Measurements from ENCODE around the gene AFDN.

AFDN gene

DNA sequence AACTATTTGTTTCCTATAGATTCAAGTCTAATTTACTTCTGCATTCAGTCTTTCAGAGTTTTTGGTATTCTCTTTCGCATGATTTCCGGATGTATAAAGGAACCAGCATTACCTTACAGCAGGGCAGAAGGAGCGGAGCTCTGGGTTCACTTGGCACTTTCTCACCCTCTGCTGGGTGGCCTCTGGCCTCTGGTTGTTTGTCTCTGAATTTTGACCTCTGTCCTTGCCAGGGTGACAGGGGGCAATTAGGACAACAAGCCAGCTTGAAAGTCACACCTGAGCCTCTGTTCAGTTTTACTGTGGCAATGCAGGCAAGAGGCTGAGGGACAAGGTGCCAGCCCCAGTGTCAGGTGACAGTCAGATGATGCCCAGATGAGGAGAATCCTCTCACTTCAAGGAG lies 101.4 kb downstream of the AFDN start:
- no peaks in the 10 kb centered on the region for H3K4me1 ChIP-seq (ENCODE audit: control insufficient read depth, insufficient read depth, low read length)
- H3K9me3 ChIP-seq (ENCODE audit: control insufficient read depth, insufficient read depth, low read depth, low read length) = no peaks in the 10 kb centered on the region
- no peak overlapping the region for H3K27ac ChIP-seq (ENCODE audit: low read depth, low read length)
- no peak overlapping the region for H3K9ac ChIP-seq (ENCODE audit: low read length)
- H3K4me3 ChIP-seq (ENCODE audit: low read depth, low read length) = no peak overlapping the region
- no peaks in the 10 kb centered on the region for H3K27me3 ChIP-seq (ENCODE audit: control insufficient read depth, insufficient read depth, low read length)
- peaks cover 78% of the 10 kb centered on the region for H3K36me3 ChIP-seq (ENCODE audit: control insufficient read depth, insufficient read depth, low read length)

DNA sequence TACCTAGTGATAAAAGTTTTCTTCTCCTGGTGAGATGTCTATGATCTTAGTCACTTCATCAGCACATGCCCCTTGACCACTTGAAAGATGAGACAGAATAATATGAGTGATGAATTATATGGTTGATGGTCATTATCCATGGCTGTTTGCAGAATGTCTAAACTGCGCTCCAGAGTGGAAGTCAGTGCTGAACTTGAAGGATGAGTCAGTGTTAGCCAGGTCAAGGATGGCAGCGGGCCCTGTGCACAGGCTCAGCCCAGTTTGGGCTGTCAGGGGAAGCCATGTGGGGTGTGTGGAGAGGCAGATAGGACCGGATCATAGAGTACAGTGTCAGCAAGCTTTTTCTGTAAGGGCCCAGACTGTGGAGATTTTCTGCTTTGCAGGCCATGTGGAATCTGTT lies 103.6 kb downstream of the AFDN start:
- Histone ChIP-seq H3K9me3 (ENCODE audit: control insufficient read depth, insufficient read depth, low read depth, low read length) (no peaks in the 10 kb centered on the region), H3K36me3 (ENCODE audit: control insufficient read depth, insufficient read depth, low read length) (peaks cover 78% of the 10 kb centered on the region), H3K27me3 (ENCODE audit: control insufficient read depth, insufficient read depth, low read length) (no peaks in the 10 kb centered on the region), H3K9ac (ENCODE audit: low read length) (no peak overlapping the region), H3K4me1 (ENCODE audit: control insufficient read depth, insufficient read depth, low read length) (peaks cover 13% of the 10 kb centered on the region), H3K27ac (ENCODE audit: low read depth, low read length) (no peak overlapping the region), H3K4me3 (ENCODE audit: low read depth, low read length) (no peak overlapping the region)

DNA sequence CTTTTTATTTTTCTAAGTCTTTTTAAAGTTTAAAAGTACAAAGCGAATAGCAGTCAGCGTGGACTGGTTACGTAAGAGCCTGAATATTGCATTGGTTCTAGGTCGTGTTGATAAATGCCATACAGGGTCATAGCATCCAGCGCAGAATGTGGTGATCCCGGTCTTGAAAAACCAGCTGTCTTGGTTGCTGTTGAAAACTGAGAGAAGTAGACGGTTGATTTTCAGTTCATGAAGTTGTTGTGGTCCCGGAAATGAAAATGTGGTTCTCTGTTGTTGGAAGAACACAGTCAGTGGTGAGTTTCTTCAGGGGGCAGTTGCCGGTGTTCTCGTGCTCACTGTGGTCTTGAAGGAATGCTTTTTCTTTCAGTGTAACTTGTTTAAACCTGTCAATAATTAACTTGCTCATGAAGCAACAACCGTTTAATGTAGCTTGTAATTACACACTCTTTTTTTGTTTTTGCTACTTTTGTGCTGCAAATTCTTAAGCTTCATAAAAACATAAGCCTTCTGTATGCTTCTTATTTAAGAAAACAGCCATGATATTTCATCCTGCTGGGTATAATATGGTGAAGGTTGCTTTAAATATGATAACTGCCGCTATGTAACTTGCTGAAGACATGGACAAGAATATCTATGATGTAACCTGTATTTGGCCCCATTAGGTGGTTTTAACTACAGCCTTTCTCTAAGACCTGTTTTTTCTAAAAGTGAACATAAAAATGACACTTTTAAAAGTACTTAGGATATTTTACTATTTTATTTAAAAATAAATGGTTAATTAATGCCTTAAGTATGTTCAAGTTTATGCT lies 106.0 kb downstream of the AFDN start:
- H3K9ac ChIP-seq (ENCODE audit: low read length) = no peak overlapping the region
- H3K4me1 ChIP-seq (ENCODE audit: control insufficient read depth, insufficient read depth, low read length) = peaks cover 16% of the 10 kb centered on the region
- H3K27me3 ChIP-seq (ENCODE audit: control insufficient read depth, insufficient read depth, low read length) = no peaks in the 10 kb centered on the region
- H3K9me3 ChIP-seq (ENCODE audit: control insufficient read depth, insufficient read depth, low read depth, low read length) = no peaks in the 10 kb centered on the region
- no peak overlapping the region for H3K4me3 ChIP-seq (ENCODE audit: low read depth, low read length)
- H3K36me3 ChIP-seq (ENCODE audit: control insufficient read depth, insufficient read depth, low read length) = peaks cover 68% of the 10 kb centered on the region
- H3K27ac ChIP-seq (ENCODE audit: low read depth, low read length) = no peak overlapping the region

DNA sequence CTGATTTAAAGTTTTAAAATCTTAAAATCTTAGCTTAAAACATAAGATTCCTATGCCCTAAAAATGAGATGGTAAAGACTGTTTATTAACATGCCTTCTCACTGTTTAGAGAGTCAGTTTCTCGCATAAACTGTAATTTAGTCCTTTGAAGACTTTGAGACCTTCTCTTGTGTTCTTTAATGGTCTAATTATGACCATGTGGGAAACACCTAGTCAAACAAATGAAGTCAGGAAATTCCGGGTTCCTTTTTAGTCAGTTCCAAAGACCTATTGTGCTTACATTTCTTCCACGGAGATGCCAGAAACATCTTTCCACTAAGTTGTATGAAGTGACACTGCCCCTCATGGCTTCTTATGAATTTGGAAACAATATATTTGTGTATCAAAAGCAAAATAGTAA lies 106.6 kb downstream of the AFDN start:
- H3K27ac ChIP-seq (ENCODE audit: low read depth, low read length) = no peak overlapping the region
- no peak overlapping the region for H3K4me3 ChIP-seq (ENCODE audit: low read depth, low read length)
- H3K9ac ChIP-seq (ENCODE audit: low read length) = no peak overlapping the region
- H3K9me3 ChIP-seq (ENCODE audit: control insufficient read depth, insufficient read depth, low read depth, low read length) = no peaks in the 10 kb centered on the region
- peaks cover 64% of the 10 kb centered on the region for H3K36me3 ChIP-seq (ENCODE audit: control insufficient read depth, insufficient read depth, low read length)
- H3K4me1 ChIP-seq (ENCODE audit: control insufficient read depth, insufficient read depth, low read length) = peaks cover 21% of the 10 kb centered on the region
- H3K27me3 ChIP-seq (ENCODE audit: control insufficient read depth, insufficient read depth, low read length) = no peaks in the 10 kb centered on the region

DNA sequence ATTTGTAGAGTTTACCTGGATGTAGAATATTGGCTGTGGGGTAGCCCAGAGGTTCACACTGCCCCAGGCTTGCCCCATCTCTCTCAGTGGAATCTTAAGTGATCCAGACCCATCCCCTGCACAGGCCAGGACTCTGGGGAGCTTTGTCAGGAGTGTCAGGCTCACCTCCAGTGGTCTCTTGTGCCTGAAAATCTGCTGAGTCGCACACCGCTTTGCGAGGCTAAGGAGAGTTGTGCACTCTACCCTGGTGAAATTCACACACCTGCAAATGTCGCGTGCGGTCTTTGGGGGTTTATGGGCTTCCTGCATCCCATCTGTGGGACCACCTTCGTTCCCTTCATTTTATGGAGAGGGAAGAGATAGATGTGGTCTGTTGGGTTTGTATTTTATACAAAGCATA lies 107.1 kb downstream of the AFDN start:
- Histone ChIP-seq H3K4me3 (ENCODE audit: low read depth, low read length) (no peak overlapping the region), H3K9ac (ENCODE audit: low read length) (no peak overlapping the region), H3K27me3 (ENCODE audit: control insufficient read depth, insufficient read depth, low read length) (no peaks in the 10 kb centered on the region), H3K36me3 (ENCODE audit: control insufficient read depth, insufficient read depth, low read length) (peaks cover 59% of the 10 kb centered on the region), H3K4me1 (ENCODE audit: control insufficient read depth, insufficient read depth, low read length) (peaks cover 21% of the 10 kb centered on the region), H3K9me3 (ENCODE audit: control insufficient read depth, insufficient read depth, low read depth, low read length) (no peaks in the 10 kb centered on the region), H3K27ac (ENCODE audit: low read depth, low read length) (peak overlapping the region; percentile 67)

DNA sequence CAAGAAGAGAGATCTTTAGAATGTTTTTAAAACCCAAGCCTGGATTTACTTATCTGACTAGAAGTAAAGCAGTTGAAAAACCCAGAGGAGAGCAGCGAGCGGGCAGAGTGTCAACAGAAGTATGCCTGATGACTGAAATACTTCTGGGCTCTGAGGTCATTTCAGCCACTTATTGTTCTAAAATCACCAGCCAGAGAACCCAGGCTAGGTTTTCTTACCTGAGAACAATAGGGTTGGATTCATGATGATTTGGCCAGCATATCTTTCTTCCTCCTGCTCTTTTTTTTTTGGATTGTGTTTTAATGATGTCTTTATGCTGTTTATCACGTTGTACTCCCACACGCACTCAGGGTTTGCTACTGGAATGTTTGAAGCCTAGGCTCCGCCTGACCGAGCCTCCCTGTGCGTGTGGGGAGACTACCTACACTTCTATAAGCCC lies 107.7 kb downstream of the AFDN start:
- peaks cover 21% of the 10 kb centered on the region for H3K4me1 ChIP-seq (ENCODE audit: control insufficient read depth, insufficient read depth, low read length)
- no peak overlapping the region for H3K4me3 ChIP-seq (ENCODE audit: low read depth, low read length)
- no peaks in the 10 kb centered on the region for H3K27me3 ChIP-seq (ENCODE audit: control insufficient read depth, insufficient read depth, low read length)
- peaks cover 60% of the 10 kb centered on the region for H3K36me3 ChIP-seq (ENCODE audit: control insufficient read depth, insufficient read depth, low read length)
- H3K9ac ChIP-seq (ENCODE audit: low read length) = no peak overlapping the region
- H3K9me3 ChIP-seq (ENCODE audit: control insufficient read depth, insufficient read depth, low read depth, low read length) = no peaks in the 10 kb centered on the region
- peak overlapping the region; percentile 67 for H3K27ac ChIP-seq (ENCODE audit: low read depth, low read length)

DNA sequence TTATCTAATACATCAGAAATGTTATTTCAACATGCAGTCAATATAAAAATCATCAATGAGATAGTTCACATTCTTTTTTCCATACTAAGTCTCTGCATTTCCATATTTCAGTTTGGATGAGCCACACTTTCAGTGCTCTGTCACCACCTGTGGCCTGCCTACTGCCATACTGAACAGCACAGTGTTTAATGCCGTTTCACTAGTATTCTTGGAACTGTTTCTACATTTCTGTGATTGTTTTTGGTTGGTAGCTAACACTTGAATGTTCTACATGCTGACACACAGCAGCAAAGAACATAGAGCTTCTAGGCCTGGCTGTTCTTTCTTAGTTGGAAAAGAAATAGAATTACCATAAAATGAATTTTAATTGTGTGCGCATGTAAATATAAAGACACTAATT lies 109.3 kb downstream of the AFDN start:
- H3K9ac ChIP-seq (ENCODE audit: low read length) = no peak overlapping the region
- H3K27ac ChIP-seq (ENCODE audit: low read depth, low read length) = no peak overlapping the region
- H3K4me1 ChIP-seq (ENCODE audit: control insufficient read depth, insufficient read depth, low read length) = peaks cover 21% of the 10 kb centered on the region
- no peaks in the 10 kb centered on the region for H3K27me3 ChIP-seq (ENCODE audit: control insufficient read depth, insufficient read depth, low read length)
- H3K36me3 ChIP-seq (ENCODE audit: control insufficient read depth, insufficient read depth, low read length) = peaks cover 45% of the 10 kb centered on the region
- no peak overlapping the region for H3K4me3 ChIP-seq (ENCODE audit: low read depth, low read length)
- H3K9me3 ChIP-seq (ENCODE audit: control insufficient read depth, insufficient read depth, low read depth, low read length) = no peaks in the 10 kb centered on the region

DNA sequence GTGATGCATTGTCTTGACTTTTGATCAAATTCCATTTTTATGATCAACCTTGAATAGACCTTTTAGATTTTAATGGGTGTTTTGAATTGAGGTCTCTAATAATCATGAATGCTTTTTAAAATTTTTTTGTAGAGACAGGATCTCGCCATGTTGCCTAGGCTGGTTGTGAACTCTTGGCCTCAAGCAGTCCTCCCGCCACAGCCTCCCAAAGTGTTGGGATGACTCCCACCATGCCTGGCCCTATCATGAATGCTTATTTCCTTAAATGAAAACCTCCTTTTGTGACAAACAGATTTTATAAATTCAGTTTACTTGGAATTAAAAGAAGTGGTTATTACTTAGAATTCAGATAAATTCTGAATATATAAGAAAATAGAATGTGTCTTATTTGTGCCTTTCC lies 110.6 kb downstream of the AFDN start:
- no peak overlapping the region for H3K9ac ChIP-seq (ENCODE audit: low read length)
- H3K9me3 ChIP-seq (ENCODE audit: control insufficient read depth, insufficient read depth, low read depth, low read length) = no peaks in the 10 kb centered on the region
- peak overlapping the region; percentile 80; the same call in 1 of the 2 replicates for H3K27ac ChIP-seq (ENCODE audit: low read depth, low read length)
- no peak overlapping the region for H3K4me3 ChIP-seq (ENCODE audit: low read depth, low read length)
- peaks cover 35% of the 10 kb centered on the region for H3K36me3 ChIP-seq (ENCODE audit: control insufficient read depth, insufficient read depth, low read length)
- peaks cover 21% of the 10 kb centered on the region for H3K4me1 ChIP-seq (ENCODE audit: control insufficient read depth, insufficient read depth, low read length)
- no peaks in the 10 kb centered on the region for H3K27me3 ChIP-seq (ENCODE audit: control insufficient read depth, insufficient read depth, low read length)

DNA sequence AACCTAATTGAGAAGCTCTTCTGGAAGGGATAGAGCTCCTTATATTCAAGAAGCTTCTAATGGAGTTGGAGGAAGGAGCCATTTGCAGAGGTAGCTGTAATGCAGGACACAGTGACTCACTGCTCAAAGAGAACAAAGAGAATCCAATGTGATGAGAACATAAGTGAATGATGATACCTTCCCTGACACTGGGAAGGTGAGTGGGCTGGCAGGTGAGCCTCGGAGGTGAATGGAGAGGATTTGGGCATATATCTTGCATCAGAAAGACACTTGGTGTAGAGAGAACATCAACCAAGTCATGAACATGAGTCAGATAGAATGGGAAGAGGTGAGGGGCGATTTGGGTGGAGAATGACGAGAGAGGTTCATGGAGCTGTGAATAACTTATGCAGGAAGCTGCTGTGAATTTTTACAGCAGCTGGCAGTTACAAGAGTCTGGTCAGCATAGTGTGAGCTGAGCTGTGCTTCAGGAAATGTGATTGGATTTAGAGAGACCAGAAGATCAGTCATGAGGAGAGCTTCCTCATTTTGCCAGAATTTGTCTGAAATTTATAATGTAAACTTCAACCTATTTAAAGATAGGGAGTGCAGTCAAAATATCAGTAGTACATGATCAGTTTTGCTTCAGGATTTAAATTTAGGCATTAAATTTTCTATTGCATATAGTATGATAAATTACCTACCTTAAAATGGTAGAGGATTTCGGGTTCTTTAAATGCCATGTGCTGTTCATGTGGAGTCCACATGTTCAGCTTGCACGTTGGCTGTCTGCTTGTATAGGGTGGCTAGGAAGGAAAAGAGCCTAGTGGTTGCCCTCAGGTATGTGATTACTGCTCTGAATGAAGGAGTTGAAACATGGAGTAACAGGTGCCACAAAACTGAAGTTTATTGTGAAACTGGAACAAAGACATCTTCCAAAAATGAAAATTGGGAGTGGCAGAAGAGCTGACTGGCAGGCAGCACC lies 111.5 kb downstream of the AFDN start:
- no peak overlapping the region for H3K4me3 ChIP-seq (ENCODE audit: low read depth, low read length)
- H3K9me3 ChIP-seq (ENCODE audit: control insufficient read depth, insufficient read depth, low read depth, low read length) = no peaks in the 10 kb centered on the region
- H3K27me3 ChIP-seq (ENCODE audit: control insufficient read depth, insufficient read depth, low read length) = no peaks in the 10 kb centered on the region
- peaks cover 21% of the 10 kb centered on the region for H3K4me1 ChIP-seq (ENCODE audit: control insufficient read depth, insufficient read depth, low read length)
- H3K27ac ChIP-seq (ENCODE audit: low read depth, low read length) = peak overlapping the region; percentile 80; the same call in 1 of the 2 replicates
- peaks cover 43% of the 10 kb centered on the region for H3K36me3 ChIP-seq (ENCODE audit: control insufficient read depth, insufficient read depth, low read length)
- H3K9ac ChIP-seq (ENCODE audit: low read length) = peak overlapping the region; percentile 57

DNA sequence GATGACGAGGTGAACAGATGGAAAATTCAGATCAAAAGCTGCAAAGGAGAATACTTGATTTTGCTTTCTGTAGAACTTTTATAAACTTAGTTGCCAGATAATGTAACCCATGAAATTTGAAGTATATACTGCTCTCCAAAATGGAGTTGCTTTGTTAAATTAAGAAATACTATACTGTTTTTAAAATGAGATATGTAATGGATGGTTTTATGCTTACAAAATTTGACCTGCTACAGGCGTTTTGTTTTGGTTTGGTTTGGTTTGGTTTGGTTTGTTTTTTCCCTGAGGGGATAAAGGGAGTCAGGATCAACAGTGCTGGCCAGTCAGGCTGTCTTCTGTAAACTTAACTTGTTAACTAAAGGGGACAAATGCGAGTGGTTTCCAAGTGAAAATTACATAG lies 115.1 kb downstream of the AFDN start:
- H3K4me1 ChIP-seq (ENCODE audit: control insufficient read depth, insufficient read depth, low read length) = peaks cover 8% of the 10 kb centered on the region

DNA sequence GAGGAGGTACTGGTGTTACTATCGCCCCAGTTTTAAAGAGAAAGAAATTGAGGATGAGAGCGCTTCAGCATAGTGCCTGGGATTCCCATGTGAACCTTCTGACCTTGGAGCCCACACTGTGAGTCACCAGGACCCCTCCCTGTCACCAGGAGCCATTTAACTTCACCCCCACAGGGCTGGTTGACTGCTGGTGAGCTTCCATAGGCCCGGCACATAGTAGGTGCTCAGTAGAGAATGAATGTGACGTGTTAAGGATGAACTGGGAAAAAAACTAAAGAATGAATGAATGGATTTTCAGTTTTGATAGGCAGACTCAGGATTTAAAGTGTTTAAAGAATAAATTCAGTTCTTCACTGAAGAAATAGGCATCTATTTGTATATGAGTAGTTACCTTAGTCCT lies 117.4 kb downstream of the AFDN start:
- Histone ChIP-seq H3K4me3 (ENCODE audit: low read depth, low read length) (no peak overlapping the region), H3K27me3 (ENCODE audit: control insufficient read depth, insufficient read depth, low read length) (no peaks in the 10 kb centered on the region), H3K27ac (ENCODE audit: low read depth, low read length) (no peak overlapping the region), H3K36me3 (ENCODE audit: control insufficient read depth, insufficient read depth, low read length) (peaks cover 64% of the 10 kb centered on the region), H3K4me1 (ENCODE audit: control insufficient read depth, insufficient read depth, low read length) (no peaks in the 10 kb centered on the region), H3K9ac (ENCODE audit: low read length) (no peak overlapping the region), H3K9me3 (ENCODE audit: control insufficient read depth, insufficient read depth, low read depth, low read length) (no peaks in the 10 kb centered on the region)

More for the DNA sequence above, 115.1 kb downstream of the AFDN start:
- Histone ChIP-seq H3K27ac (ENCODE audit: low read depth, low read length) (no peak overlapping the region), H3K4me3 (ENCODE audit: low read depth, low read length) (no peak overlapping the region), H3K9ac (ENCODE audit: low read length) (no peak overlapping the region), H3K36me3 (ENCODE audit: control insufficient read depth, insufficient read depth, low read length) (peaks cover 53% of the 10 kb centered on the region), H3K9me3 (ENCODE audit: control insufficient read depth, insufficient read depth, low read depth, low read length) (no peaks in the 10 kb centered on the region), H3K27me3 (ENCODE audit: control insufficient read depth, insufficient read depth, low read length) (no peaks in the 10 kb centered on the region)
